Activated CD4-positive, alpha-beta T cell treated with anti-CD3 and anti-CD28 coated beads for 48 hours (primary cell): ENCODE measurements around the gene ZBTB1.

ENCODE experiments used
- DNase-seq: peaks from one replicate; pipeline ENCODE4 v3.0.0-alpha.2; 2020

The ZBTB1 gene

DNA sequence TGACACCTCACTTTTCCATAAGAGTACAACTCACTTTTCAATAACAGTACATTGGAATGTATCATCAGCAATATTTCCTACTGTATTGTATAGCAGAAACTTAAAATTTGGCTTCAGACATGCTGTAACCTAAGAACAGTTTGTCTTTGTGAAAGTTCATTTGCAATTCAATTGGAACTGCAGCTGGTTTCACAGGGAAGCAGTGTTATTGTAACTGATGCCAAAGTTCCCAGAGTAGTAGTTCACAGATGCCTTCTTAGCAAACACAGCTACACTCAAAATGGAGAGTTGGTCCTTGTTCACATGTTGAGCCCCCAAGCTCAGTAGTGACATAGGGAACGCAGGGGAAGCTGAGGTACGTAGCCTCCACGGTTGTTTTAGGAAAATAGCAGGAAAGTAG is 68.5 kb downstream of the ZBTB1 start:
- DNase-seq, result no peak
